Measurements from ENCODE around the gene TBC1D5.

The TBC1D5 gene

DNA sequence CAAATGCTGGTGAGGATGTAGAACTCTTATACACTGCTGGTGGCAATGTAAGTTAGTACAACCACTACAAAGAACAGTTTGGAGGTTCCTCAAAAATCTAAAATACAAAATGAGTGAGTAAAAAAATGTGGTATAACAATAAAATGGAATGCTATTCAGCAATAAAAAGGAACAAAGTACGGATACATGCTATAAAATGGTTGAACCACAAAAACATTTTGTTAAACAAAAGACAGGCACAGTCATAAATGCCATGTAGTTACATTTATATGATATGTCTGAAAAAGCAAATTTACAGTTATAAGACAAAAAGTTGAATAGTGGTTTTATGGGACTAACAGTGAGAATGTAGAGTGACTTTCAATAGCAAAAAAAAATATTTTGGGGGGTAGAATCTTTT is 285.8 kb downstream of the TBC1D5 start:
- no peak for DNase-seq

DNA sequence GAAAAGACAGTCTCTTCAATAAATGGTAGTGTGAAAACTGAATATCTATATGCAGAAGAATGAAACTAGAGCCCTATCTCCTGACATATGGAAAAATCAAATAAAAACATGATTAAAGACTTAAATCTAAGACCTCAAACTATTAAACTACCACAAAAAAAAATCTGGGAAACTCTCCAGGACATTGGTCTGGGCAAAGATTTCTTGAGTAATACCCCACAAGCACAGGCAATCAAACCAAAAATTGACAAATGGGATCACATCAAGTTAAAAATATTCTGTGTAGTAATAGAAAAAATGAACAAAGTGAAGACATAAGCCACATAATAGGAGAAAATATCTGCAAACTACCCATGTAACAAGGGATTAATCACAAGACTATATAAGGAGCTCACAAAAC is 286.4 kb downstream of the TBC1D5 start:
- no peak for DNase-seq

GRCh38 chr3:17444865-17445264 is 297.6 kb downstream of the TBC1D5 start:
- DNase-seq, result no peak

DNA sequence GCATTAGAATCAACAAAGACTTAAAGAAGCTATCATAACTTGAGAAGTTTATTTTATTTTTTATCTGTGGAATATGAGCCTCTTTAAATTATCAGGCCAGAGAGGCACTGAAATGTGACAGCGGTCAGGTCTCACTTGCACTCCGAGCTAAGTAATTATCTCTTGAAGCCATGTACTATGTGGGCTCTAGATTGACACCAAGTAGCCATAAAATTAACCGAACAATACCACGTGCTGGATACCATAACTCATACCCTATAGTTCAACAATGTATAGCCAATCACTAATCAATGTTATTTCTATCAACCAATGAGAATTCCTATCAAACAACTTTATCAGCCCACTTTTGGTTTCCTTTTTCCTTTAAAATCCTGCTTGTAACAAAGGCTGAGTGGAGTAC is 299.3 kb downstream of the TBC1D5 start:
- no peak for DNase-seq

DNA sequence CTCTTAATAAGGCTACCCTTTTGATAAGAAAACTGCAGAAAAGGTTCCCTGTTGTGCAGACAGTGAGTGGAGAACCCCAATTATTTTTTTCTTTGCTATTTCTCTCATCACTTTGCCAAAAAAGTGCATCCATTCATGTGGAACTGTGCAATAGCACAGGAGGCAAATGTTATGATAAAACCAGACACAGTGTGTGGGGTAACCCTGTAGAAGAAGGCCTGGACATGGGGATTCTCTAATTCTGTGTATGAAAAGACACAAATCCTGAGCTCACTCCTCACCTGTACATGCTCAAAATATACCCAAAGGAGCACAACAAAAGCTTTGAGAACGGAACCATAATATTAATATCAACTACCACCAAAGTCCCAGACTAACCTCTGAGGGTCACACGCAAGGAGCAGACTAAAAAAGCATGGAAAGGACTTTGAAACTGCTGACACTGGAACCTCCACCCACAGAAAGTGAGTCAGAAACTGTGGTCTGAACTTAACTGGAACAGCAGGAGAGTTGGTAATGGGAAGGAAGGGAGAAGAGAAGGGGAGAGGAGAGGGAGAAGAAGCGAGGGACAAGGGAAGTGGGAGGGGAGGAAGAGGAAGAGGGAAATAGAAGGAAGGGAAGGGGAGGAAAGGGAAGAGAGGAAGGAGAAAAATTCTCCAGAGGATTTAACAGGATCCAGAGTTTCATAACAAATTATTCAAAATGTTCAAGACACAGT is 299.9 kb downstream of the TBC1D5 start:
- no peak for DNase-seq

DNA sequence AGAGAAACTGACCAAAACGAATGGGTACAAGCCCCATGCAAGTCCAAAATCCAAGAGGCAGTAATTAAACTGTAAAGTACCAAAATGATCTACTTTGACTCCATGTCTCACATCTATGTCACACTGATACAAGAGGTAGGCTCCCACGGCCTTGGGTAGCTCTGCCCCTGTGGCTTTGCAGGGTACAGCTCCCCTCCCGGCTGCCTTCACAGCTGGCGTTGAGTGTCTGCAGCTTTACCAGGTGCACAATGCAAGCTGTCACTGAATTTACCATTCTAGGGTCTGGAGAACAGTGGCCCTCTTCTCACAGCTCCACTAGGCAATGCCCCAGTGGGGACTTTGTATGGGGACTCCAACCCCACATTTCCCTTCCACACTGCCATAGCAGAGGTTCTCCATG is 308.6 kb downstream of the TBC1D5 start:
- no peak for DNase-seq

GRCh38 chr3:17432236-17432635 is 310.2 kb downstream of the TBC1D5 start:
- no peak for DNase-seq

- no peak for DNase-seq
Observed at GRCh38 chr3:17431484-17432045, 310.9 kb downstream of the TBC1D5 start.

GRCh38 chr3:17431004-17431403 is 311.4 kb downstream of the TBC1D5 start:
- no peak for DNase-seq

DNA sequence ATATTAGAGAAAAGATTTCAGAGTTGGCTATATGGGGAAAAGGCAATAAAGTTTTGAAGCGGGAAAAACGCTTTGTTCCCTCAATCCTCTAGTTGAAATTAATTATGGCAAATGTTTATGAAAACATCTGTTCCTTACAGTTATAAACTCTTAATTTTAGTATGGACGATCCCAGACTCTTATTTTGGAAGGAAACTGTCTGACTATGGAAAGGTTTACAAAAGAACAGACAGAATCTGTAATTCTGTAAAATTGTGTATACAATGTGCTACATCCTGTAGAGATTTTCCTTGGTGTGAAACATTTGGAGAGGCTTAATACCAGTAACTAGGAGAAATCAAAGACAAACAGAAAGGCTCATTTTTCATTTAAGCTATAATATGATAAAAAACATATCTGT is 311.8 kb downstream of the TBC1D5 start:
- no peak for DNase-seq

- no peak for DNase-seq
Observed at GRCh38 chr3:17423786-17424536, 318.5 kb downstream of the TBC1D5 start.

DNA sequence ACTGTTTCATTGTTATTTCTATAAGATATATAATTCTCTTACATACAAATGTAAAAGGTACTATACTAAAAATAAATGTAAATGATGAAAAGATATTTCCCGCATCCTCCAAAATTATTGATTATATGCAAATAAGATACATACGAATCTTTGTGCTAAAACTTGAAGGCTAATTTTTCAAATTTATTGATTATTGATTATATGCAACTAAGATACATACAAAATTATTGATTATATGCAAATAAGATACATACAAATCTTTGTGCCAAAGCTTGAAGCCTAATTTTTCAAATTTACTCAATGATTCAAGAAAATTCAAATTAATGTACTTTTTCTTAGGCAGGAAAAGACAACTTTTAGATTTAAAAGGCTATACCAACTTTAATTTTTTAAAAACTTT is 319.8 kb downstream of the TBC1D5 start:
- DNase-seq, result no peak

- no peak for DNase-seq
Observed at GRCh38 chr3:17420668-17421067, 321.8 kb downstream of the TBC1D5 start.

DNA sequence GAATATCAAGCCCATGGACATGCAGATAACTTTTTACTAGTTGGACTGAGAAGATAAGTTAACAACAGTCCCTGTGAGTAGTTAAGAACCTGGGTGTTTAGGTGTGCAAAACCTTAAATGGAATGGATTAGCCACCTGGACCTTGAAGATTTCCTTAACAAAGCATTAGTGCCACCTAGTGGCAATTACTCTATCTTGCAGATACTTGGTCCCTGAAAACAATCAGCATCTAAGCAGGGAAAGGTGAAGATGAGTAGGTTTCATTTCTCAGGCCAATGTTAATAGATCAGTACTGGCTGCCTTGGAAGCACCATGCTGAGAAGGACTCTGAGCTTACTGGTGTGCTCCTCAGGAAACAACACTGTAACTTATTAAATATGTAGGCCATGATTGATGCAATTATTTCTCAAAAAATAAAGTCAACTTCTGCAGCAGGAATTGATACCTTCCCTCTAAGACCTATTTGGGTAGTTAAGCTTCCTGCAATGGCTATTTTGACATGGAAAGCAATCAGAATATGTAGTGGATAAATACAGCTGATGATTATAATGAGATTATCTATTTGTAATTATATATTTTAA is 329.4 kb downstream of the TBC1D5 start:
- DNase-seq, result no peak

DNA sequence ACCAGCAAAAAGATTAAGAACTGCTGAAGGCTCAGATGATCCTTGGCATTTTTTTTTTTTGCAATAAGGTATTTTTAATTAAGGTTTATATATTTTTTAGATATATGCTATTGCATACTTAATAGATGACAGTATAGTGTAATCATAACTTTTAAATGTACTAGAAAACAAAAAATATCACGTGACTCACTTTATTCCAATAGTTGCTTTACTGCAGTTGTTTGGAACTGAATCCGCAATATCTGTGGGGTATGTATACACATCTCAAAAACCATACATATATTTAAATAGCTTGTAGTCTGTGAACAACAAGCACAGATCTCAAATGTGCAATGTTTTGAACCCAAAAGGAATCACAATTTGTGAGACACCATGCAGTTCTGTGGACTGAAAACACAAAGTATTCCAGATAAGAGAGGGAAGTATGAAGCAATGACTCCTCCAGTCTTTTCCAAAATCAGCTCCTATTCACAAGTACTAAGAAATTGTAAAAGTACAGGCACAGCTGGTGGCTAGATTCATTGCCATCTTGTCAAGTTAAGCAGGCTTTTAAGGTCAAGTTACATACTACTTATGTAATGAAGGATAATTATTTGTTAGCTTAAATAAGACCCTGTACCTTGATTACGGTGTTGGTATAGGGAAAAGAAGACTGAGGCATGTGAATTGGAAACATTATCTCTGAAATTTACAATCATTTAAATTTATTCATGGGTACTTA is 331.1 kb downstream of the TBC1D5 start:
- no peak for DNase-seq

- DNase-seq, result no peak
Observed at GRCh38 chr3:17407576-17407975, 334.9 kb downstream of the TBC1D5 start.

DNA sequence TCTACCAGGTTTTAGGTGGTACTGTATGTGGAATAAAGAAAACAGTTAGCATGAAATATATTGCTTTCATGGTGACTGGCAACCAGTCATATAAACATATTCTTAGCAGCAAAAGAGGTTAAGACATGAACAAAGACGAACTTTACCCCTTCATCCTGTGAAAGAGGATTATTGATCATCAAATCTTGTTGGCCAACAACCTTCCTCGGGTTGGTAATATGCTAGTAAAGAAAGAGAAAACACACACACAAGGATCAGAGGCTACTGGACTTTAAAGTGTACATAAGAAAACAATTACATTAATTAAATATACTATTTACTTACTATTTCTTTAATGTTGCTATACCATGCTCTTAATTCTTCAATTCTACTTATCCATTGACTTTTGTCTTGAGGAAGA is 337.9 kb downstream of the TBC1D5 start:
- DNase-seq, result no peak

DNA sequence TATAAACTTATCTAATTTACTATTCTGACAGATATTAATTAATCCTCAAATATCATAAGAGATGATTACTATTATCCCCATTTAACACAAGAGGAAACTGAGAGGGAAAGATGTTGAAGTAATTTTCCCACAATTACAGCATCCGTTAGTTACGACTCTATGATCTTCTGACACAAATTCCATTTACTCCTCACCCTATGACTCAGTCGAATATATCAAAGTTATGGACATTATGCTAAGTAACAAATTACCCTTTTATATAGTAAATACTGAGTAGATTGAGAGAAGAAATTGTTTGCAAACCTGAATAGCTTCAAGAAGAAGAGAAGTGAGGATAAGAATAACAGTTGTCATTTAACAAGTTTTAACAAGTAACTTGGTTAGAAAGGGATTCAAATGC is 340.0 kb downstream of the TBC1D5 start:
- no peak for DNase-seq

GRCh38 chr3:17401912-17402311 is 340.5 kb downstream of the TBC1D5 start:
- DNase-seq, result no peak

GRCh38 chr3:17399586-17399985 is 342.8 kb downstream of the TBC1D5 start:
- no peak for DNase-seq

DNA sequence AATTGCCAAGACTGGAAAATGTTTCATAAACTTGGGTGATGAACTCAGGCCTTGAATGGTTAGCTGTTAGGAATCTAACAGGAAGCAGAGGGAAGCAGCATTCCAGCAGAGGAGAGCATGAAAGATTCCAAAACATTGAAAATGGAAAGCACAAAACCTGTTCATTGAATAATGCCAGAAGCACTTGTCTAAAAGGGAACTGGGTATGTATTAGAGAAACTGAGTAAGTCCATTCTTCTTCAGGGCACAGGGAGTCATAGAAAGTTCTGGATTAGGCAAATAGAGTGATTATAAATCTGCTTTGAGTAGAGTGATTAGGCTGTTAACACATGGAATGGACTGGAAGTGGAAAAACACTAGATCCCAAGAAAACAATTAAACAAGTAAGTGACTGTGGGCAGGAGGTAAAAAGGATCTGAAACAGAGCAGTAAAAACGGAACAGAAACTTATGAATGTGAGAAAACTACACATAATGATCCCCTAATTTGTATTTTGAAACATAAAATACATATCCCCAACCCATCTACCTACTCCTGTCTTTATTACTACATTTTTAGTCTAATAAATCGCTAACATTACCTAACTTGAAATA is 343.4 kb downstream of the TBC1D5 start:
- no peak for DNase-seq

DNA sequence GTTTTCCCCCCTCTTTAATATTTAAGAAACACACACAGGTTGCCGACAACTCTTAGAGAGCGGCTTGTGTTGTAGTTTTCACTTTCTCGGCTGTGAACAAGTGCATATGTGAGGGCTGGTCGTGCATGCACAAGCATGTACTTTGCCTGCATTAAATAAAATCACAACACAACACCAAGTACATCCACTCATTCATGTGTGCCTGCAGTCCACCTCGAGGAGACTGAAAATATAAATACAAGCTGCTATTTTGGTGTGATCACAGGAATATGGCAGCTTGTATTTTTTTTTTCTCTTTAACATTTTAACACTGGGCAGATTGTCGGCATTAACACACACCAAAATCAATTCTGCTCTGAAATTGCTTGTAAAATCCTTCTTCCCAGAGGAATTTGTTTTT is 346.4 kb downstream of the TBC1D5 start:
- DNase-seq, result no peak

All from left hindlimb (tissue), 1 donor.